Endothelial cell (in vitro differentiated cells): ENCODE data around the gene DCLK1. TPM values are rescaled to one million over a fixed set of nuclear protein-coding genes. Genes with fewer than 3 reads are reported as not detected.
"Not testable (repeated sequence)": the region's sequence is repeated elsewhere in the genome, so short reads cannot be mapped to it uniquely, and the experiment has no call there.

Source experiments
- DNase-seq: peaks from one replicate; pipeline ENCODE4 v3.0.0; 2021; ENCODE audit warnings: low spot score
- H3K27ac Mint-ChIP-seq: one replicate; pipeline ENCODE4 v1.8.0; 2021; ENCODE audit warnings: mixed read lengths, inconsistent platforms; ENCODE audit not compliant: unreplicated experiment
- H3K27me3 Mint-ChIP-seq: one replicate; pipeline ENCODE4 v1.8.0; 2021; ENCODE audit warnings: mild to moderate bottlenecking, moderate library complexity, mixed read lengths, inconsistent platforms; ENCODE audit not compliant: unreplicated experiment
- H3K36me3 Mint-ChIP-seq: one replicate; pipeline ENCODE4 v1.8.0; 2021; ENCODE audit warnings: mild to moderate bottlenecking, low read depth, mixed read lengths, inconsistent platforms; ENCODE audit not compliant: unreplicated experiment
- H3K4me1 Mint-ChIP-seq: one replicate; pipeline ENCODE4 v1.8.0; 2021; ENCODE audit warnings: mild to moderate bottlenecking, mixed read lengths, inconsistent platforms; ENCODE audit not compliant: unreplicated experiment
- H3K4me3 Mint-ChIP-seq: one replicate; pipeline ENCODE4 v1.8.0; 2021; ENCODE audit warnings: mild to moderate bottlenecking, mixed read lengths, inconsistent platforms; ENCODE audit not compliant: unreplicated experiment
- H3K9me3 Mint-ChIP-seq: one replicate; pipeline ENCODE4 v1.8.0; 2021; ENCODE audit warnings: mixed read lengths, inconsistent platforms; ENCODE audit not compliant: unreplicated experiment
- CTCF ChIP-seq: fragments of 200-600 bp; sonication (generic); IDR thresholded peaks from one replicate; pipeline ENCODE4 v1.5.0; 2021; ENCODE audit warnings: antibody characterized with exemption; ENCODE audit not compliant: unreplicated experiment
- total RNA-seq: library from RNA; stranded (reverse); fragmentation: NEBNext Ultra II Directional; extraction: Animal tissue kit (Norgen Biotek cat#: 25700); gene quantifications from one replicate; pipeline ENCODE4 v1.2.1, GENCODE V29; 2021; ENCODE audit not compliant: unreplicated experiment

DCLK1 gene
- total RNA-seq, 1 donor from 2014 or later = 1.6 TPM

GRCh38 chr13:36074659-36075058, 56.5 kb downstream of the DCLK1 start:
- Mint-ChIP-seq H3K36me3 (no peaks in the 10 kb centered on the region), H3K27ac (no peak overlapping the region), H3K4me3 (no peak overlapping the region), H3K27me3 (no peaks in the 10 kb centered on the region), H3K9me3 (no peaks in the 10 kb centered on the region), H3K4me1 (peaks cover 2% of the 10 kb centered on the region)
- DNase-seq = no peak
- TF ChIP-seq CTCF = no peak

GRCh38 chr13:36072152-36072935, 58.8 kb downstream of the DCLK1 start:
- no peak overlapping the region for H3K27ac Mint-ChIP-seq
- H3K36me3 Mint-ChIP-seq = no peaks in the 10 kb centered on the region
- no peaks in the 10 kb centered on the region for H3K9me3 Mint-ChIP-seq
- H3K4me1 Mint-ChIP-seq = peaks cover 2% of the 10 kb centered on the region
- no peaks in the 10 kb centered on the region for H3K27me3 Mint-ChIP-seq
- no peak overlapping the region for H3K4me3 Mint-ChIP-seq
- no peak for DNase-seq
- TF ChIP-seq CTCF = no peak

- H3K9me3 Mint-ChIP-seq, H3K36me3 Mint-ChIP-seq, H3K27me3 Mint-ChIP-seq, H3K4me1 Mint-ChIP-seq, H3K27ac Mint-ChIP-seq, H3K4me3 Mint-ChIP-seq, DNase-seq: not testable (repeated sequence)
These were observed 60.5 kb downstream of the DCLK1 start for GRCh38 chr13:36070504-36071192.

DNA sequence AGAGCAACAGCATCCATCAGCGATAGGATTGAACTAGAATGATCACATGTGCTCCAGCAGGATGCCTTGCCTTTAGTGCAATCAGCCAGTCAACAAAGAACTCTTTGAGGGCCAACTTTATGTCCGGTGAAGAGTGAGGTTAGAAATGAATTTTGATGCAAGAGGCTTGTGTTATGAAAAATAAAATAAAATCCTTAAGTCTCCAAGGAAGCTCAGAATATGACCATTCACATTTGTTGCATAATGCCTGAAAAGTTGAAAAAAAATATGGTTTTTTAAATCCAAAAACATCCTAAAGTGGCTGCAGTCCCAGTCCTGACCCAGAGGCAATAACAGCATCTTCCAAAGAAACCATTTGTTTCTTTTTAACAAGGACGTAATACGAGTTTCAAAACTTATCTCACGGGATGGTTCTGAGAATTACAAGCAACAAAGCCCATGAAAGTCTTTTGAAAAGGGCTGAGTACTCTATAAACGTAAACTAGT, 61.3 kb downstream of the DCLK1 start:
- no peaks in the 10 kb centered on the region for H3K27me3 Mint-ChIP-seq
- H3K4me3 Mint-ChIP-seq = no peak overlapping the region
- H3K9me3 Mint-ChIP-seq = no peaks in the 10 kb centered on the region
- no peak for TF ChIP-seq CTCF
- DNase-seq = no peak
- no peaks in the 10 kb centered on the region for H3K36me3 Mint-ChIP-seq
- peaks cover 2% of the 10 kb centered on the region for H3K4me1 Mint-ChIP-seq
- no peak overlapping the region for H3K27ac Mint-ChIP-seq

DNA sequence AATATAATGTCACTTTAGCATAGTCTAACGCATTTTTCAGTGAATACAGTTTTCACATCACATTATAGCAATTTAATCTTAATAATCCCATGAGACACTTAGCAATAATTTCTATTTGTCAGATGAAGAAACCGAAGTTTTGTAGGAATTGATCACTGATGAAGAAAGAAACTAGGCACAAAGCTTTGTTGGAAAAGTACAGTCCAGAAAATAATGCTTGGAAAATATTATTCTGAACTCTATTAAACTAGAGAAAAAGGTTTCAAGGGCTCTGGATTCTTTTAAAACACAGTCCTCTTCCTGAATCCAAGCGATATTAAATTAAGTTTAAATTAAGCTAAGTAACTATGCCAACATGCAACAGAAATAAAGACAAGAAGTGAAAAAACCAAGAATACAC, 62.2 kb downstream of the DCLK1 start:
- H3K4me1 Mint-ChIP-seq = peaks cover 2% of the 10 kb centered on the region
- no peak for TF ChIP-seq CTCF
- no peaks in the 10 kb centered on the region for H3K9me3 Mint-ChIP-seq
- H3K27ac Mint-ChIP-seq = no peak overlapping the region
- H3K27me3 Mint-ChIP-seq = no peaks in the 10 kb centered on the region
- DNase-seq = no peak
- no peaks in the 10 kb centered on the region for H3K36me3 Mint-ChIP-seq
- H3K4me3 Mint-ChIP-seq = no peak overlapping the region
